HG03039 (cell line): ENCODE measurements around the gene SMIM3.

Experiments used
- ATAC-seq: cut with Tn5 transposase; IDR thresholded peaks from one replicate; pipeline ENCODE4 v1.9.1; 2021; ENCODE audit warnings: mild to moderate bottlenecking, moderate library complexity; ENCODE audit not compliant: unreplicated experiment

Gene SMIM3

GRCh38 chr5:150765011-150765798, 13.4 kb upstream of the SMIM3 start:
- ATAC-seq: no peak

DNA sequence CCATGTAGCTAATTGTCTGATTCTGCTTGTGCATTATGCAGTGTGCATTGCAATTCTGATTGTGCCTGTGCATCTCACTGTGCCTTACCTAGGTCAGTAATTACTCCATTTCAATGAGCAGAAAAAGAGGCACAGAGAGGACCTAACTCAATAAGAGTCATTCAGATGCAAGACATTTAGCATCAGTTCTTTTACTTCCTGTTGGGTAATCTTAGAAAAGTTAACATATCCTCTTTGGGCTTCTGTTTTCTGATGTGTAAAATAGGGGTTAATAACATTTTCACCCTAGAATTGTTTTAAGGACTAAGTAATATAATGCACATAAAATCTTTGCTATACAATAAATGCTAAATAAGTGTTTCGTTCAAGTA, 12.8 kb upstream of the SMIM3 start:
- ATAC-seq: no peak

DNA sequence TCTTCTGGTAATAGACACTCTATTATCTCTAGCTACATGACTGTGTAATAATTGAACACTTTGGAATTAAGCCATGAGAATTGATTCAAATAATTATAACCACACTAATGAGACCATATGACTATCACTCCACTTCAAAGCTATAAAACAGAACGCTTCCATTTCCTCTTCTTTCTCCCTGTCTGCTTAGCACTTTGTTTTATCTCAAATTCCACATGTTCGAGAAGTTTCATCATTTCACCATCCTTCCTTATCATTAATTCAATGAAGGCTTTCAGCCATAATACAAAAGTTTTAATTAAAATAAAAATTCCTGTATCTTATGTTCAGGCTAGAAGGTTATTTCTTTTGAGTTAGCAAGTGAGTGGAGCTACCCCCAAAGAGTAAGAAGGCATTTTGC, 12.3 kb upstream of the SMIM3 start:
- ATAC-seq: no peak

DNA sequence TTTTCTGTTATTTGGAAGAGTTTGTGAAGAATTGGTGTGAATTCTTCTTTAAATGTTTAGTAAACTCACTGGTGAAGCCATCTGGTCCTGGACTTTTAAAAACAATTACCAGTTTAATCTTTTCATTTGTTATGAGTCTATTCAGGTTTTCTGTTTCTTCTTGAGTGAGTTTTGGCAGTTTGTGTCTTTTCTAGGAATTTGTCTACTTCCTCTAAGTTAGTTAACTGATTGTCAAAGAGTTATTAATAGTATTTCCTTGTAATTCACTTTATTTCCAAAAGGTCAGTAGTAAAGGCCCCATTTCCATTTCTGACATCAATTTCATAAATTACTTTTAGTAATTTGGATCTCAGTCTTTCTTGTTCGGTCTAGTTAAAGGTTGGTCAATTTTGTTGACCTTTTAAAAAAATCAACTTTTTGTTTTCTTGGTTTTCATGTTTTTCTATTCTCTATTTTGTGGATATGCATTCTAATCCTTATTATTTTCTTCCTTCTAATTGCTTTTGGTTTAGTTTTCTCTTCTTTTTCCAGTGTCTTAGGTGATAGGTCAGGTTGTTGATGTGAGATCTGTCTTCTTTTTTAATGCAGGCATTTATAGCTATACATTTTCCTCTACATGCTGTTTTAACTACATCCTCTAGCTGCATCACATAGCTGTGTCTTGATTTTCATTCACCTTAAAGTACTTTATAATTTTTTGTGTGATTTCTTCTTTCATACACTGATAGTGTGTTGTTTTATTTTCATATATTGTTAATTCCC, 7.3 kb upstream of the SMIM3 start:
- no peak for ATAC-seq

- ATAC-seq: no peak
Observed at GRCh38 chr5:150774145-150774544, 4.4 kb upstream of the SMIM3 start.

GRCh38 chr5:150777685-150778084, 872 bp upstream of the SMIM3 start:
- no peak for ATAC-seq

- ATAC-seq: peak; percentile 1
Observed at GRCh38 chr5:150778088-150778516, 455 bp upstream of the SMIM3 start.

DNA sequence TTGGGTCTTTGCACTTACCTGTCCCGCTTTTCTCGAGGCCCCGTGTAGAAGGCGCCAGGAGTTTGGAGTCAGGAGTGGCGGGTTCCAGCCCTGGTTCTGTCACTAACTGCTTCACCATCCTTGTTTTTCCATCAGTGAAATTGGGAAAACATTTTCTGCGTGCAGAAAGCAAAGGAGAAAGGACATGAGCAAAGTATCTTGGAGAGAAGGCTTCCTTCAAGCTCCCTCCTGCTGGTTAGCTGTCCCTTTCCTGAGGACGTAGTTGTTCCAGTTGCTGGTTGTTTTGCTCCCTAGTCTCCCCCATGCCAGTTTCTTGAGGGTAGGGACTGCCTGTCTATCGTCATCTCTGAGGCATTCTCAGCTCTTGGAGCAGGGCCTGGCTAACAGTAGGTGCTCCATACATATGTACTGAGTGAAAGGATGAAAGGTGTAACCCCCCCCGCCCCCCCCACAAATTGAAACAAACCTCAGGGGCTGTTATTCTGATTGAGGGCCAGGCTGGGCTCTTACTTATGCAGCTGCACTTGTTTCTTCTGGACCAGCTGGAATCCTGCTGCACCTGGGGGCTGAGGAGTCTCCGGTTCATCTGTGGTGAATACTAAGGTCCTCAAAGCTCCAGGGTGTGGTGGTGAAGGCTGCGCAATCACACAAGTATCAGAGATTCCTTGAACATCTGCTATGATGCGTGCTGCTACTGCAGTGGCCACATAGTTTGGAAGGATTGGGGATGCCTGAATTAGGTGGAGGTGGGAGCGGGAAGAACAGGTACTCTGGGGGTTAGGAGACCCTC, 1.0 kb downstream of the SMIM3 start:
- ATAC-seq: no peak

DNA sequence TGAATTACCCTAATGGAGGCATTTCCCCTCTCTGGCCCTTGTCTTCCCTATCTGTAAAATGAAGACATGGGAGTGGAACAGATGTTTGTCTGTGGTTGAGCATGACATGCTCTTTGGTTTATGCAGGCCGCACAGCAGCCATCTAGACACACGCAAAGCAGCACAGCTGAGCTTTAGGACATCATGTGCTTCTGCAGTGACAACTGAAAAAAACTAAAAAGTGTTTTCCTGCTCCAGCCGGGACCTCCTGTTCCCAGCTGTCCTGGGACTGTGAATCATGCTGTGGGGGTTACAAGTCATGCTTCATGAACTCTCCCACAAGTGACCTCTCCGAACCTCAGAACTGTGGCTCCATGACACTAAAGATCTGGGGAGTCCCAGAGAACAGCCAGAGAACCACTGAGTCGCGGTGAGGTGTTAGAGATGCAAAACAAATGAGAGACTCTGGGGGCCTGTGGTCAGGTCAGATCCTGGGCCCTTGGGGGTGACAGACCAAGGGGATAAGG, 1.7 kb downstream of the SMIM3 start:
- ATAC-seq: peak; percentile 50

DNA sequence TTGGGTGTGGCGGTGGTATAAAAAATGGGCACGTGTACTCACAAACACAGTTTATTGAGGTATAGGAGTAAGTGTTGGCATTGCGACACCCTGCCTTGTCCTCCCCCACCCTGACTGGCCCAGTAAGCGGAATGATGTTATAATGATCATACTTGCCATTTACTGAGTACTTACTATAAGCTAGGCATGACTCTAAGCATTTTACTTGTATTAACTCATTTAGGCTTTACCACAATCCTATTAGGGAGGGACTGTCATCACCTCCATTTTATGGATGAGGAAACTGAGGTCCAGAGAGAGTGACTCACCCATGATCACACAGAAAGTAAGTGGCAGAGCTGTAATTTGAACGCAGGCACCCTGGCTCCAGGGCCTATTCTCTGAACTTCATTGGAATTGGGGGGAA, 2.3 kb downstream of the SMIM3 start:
- no peak for ATAC-seq

DNA sequence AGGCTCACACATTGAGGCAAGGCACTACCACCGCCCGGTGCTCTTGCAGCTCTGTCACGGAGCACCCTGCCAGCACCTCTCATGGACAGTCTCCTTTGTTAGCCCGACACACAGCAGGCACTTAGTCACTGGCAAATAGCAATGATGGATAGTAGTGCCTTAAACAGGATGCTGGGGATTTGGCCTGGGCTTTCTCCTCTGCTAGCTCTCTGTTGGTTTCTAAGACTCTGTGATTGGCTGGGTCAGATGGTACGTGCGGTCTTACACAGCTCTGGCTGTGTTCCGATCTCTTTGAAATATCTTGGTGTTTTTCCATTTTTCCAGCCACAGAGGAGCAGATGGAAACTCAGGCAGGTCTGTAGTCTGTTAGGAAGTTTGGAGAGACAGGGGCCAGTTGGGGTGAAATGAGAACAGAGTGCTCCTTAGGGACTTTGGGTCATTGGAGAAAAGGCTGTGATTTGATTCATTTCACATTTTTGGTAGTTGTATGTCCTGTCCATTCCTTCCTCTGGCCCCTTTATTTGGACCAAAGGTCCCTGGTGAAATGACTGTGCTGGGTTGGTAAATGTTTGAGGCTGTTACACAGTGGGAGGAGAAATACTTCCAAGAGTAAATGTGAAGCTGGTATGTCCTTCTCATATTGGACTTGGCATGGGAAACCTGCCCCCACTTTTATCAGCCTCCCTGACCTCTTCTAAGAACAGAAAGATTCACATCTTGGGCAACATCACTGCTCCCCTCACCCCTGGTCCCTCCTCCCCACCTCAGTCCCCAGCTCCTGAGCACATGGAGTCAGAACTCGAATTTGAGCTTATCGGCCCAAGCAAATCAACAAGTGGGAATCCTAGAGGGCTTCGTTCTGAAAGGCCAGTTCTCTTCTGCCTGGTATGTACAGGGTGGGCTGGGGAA, 3.4 kb downstream of the SMIM3 start:
- no peak for ATAC-seq

DNA sequence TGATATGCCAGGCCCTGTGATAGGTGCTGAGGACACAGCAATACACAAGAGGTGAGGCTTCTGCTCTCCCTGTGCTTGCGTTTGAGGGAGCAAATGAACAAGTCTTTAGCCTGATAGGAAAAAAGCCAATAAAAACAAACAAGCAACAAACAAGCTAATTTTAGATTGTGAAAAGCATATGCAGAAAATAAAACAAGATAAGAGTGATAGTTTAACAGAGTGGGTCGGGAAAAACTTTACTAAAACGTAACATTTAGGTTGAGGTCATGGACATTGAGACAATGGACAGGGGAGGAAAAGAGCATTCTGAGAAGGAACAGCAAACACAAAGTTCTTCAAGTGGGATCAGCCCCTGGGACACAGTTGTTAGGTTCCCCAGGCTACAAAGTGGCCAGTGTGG, 4.3 kb downstream of the SMIM3 start:
- no peak for ATAC-seq

GRCh38 chr5:150783422-150783928, 4.9 kb downstream of the SMIM3 start:
- ATAC-seq: no peak

DNA sequence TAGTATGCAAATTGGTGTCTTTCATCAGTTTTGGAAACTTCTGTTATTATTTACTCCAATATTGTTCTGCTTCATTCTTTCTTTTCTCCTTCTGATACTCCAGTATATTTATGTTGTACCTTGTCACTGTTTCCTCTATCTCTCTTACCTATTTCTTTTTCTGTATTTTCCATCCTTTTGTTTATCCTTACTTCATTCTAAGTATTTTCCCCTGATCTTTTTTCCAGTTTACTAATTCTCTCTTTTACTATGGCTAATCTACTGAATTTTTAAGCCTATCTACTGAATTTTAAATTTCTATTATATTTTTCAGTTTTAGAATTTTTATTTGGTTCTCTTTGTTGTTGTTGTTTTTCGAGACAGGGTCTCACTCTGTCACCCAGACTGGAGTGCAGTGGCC, 7.4 kb downstream of the SMIM3 start:
- no peak for ATAC-seq

DNA sequence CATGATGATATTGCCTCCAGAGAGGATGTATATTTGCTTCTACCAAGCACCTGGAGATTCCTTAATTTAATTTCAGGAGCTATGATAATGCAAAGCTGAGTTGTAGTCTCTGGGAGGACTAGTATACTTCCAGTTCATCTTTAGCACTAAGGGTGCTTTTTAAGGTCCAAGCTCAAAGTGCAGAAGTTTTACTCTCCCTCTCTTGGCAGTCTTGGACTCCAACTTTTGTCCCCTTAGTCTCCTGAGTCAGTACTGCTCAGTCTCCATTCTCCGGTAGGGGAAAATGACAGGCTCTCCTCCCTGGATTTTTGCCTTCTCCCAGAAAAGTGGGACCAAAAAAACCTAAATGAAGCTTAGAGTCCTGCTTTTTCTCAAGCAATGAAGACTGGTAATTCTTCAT, 8.3 kb downstream of the SMIM3 start:
- ATAC-seq: no peak

DNA sequence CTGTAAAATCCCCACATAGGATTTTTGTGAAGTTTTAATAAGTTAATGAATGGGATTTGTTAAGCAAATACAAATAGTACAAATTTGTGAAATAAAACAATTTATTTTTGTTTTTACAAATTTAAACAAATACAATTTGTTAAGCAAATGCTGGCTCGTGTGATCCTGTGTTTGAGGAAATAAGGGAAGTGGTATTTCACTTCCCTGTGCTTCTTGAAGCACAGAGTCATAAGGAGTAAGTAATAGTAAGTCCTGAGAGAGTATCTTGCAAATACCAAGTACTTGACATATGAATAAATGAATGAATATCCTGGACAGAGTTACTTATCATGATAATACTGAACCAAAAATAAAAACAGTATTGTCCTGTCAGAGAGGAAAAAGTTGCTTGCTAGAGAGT, 9.1 kb downstream of the SMIM3 start:
- no peak for ATAC-seq

DNA sequence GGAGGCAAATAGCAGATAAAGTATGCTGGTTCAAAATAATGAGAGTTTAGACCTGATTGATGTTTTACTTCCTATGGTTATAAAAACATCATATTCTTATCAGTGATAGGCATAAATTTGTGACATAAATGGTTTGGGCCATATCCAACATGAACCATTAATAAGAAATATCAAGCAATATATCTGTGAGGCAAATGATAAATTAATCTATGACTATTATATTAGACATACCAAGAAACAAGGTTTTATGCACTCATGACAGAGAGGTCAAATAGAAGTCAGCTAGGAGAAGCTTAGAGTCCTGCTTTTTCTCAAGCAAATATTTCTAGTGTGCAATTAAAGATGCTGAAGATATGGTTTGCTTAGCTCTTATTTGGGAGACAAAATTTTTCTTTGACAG, 10.4 kb downstream of the SMIM3 start:
- no peak for ATAC-seq

DNA sequence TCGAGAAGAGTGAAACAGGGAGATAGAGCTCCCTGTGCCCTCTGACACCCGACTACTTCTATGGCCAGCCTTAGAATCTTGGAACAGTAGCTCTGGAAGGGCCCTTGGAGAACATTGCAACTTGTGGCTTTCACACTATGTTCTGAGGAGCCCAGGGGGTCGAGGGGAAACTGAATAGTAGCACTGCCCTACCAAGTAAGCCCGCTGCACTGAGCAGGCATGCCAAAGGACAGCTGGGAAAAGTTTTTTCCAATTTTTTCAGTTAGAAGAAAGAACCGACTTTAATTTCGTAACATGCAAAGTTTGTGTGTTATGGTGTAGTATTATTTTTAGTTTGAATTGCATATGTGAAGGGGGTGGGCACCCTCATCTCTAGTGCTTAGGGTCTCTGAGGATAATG, 10.9 kb downstream of the SMIM3 start:
- ATAC-seq: no peak

- ATAC-seq: peak; percentile 97
Observed at GRCh38 chr5:150789943-150790611, 11.5 kb downstream of the SMIM3 start.

DNA sequence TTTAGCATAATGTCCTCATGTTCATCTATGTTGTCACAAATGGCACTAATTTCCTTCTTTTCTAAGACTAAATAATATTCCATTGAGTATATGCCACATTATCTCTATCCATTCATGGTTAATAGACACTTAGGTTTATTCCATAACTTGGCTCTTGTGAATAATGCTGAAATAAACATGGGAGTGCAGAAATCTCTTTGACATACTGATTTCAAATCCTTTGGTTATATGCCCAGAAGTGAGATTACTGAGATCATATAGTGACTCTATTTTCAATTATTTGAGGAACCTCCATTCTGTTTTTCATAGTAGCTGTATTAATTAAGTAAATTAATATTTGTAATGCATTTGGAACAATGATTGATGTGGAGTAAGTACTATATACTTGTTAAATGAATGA, 13.0 kb downstream of the SMIM3 start:
- ATAC-seq: no peak
